Gastroesophageal sphincter (tissue), 4 donors: ENCODE results near the gene PLXNB1. TPM values are rescaled to one million over a fixed set of nuclear protein-coding genes. Genes with fewer than 3 reads are reported as not detected.

ENCODE experiments used
- ATAC-seq: fragments of 150-250 bp; one replicate; pipeline ENCODE4 v1.9.1; 2016; ENCODE audit warnings: mild to moderate bottlenecking, moderate library complexity
- H3K27ac ChIP-seq, 4 donors: fragments of 200-600 bp; sonication (generic) in 3 of 4; 1 replicate in 3 of 4; 2 replicates in 1 of 4; pipeline ENCODE4 v1.5.1; 2016 to 2019
- H3K27me3 ChIP-seq: fragments of 200-600 bp; sonication (generic); one replicate; pipeline ENCODE4 v1.5.1; 2019
- H3K36me3 ChIP-seq, 2 donors: fragments of 200-600 bp; sonication (generic); one replicate each; pipeline ENCODE4 v1.5.1; 2019; ENCODE audit warnings: control low read depth in 1 of 2
- H3K4me1 ChIP-seq, 3 donors: fragments of 200-600 bp; sonication (generic); 1 replicate in 2 of 3; 2 replicates in 1 of 3; pipeline ENCODE4 v1.5.1; 2016 to 2019; ENCODE audit warnings: control low read depth in 2 of 3
- H3K4me3 ChIP-seq, 2 donors: fragments of 200-600 bp; sonication (generic); one replicate each; pipeline ENCODE4 v1.5.1; 2019; ENCODE audit warnings: mild to moderate bottlenecking in 1 of 2, moderate library complexity in 1 of 2
- H3K9me3 ChIP-seq, 3 donors: fragments of 200-600 bp; sonication (generic); one replicate each; pipeline ENCODE4 v1.5.1; 2017 to 2019; ENCODE audit warnings: control low read depth in 2 of 3
- CTCF ChIP-seq, 4 experiments: fragments of 200-600 bp in 2 of 4; fragments of 450-650 bp in 2 of 4; sonication (generic) in 1 of 4; IDR thresholded peaks; one replicate each; pipeline ENCODE4 v1.5.1; 2017 to 2019; ENCODE audit warnings: antibody characterized with exemption in 4 of 4, mild to moderate bottlenecking in 2 of 4, moderate library complexity in 2 of 4
- EP300 ChIP-seq: sonication (generic); formaldehyde crosslinking; IDR thresholded peaks from one replicate; pipeline ENCODE4 v1.6.1; 2017; ENCODE audit warnings: antibody characterized with exemption, mild to moderate bottlenecking
- POLR2A ChIP-seq, 2 donors: fragments of 450-650 bp; IDR thresholded peaks; one replicate each; pipeline ENCODE4 v1.6.1; 2017; ENCODE audit warnings: antibody characterized with exemption in 2 of 2, mild to moderate bottlenecking in 2 of 2, moderate library complexity in 1 of 2
- POLR2AphosphoS5 ChIP-seq: sonication (generic); formaldehyde crosslinking; IDR thresholded peaks from one replicate; pipeline ENCODE4 v1.6.1; 2017; ENCODE audit warnings: antibody characterized with exemption
- WGBS, 2 donors: methylation state at CpG; one replicate each; pipeline ENCODE4 v1.1.5; 2018; ENCODE audit warnings: low coverage in 1 of 2; 5-methylcytosine and 5-hydroxymethylcytosine counted together
- total RNA-seq, 4 donors: library from RNA; depleted of rRNA; stranded (reverse); fragments of >200 nt; gene quantifications; one replicate each; pipeline ENCODE4 v1.1.0, GENCODE V29; 2016

Gene PLXNB1
- total RNA-seq, 4 donors from 2014 or later = 125 to 186 (median 147) TPM

- peaks cover 0 to 19% of the 10 kb centered on the region in 2 donors for H3K36me3 ChIP-seq
- no peak overlapping the region for H3K27ac ChIP-seq
- no peaks in the 10 kb centered on the region for H3K9me3 ChIP-seq
- H3K4me1 ChIP-seq = peaks cover 2 to 72% (median 35%) of the 10 kb centered on the region in 3 donors
- TF ChIP-seq POLR2AphosphoS5 = no peak
- no peak for TF ChIP-seq CTCF (IDR thresholded peaks at IDR 0.05)
- TF ChIP-seq POLR2A (IDR thresholded peaks at IDR 0.05) = no peak
- TF ChIP-seq EP300 = no peak
- WGBS, 2 donors = 76 to 86% methylated on average over 4 of the region's 4 CpGs
- no peak overlapping the region for H3K4me3 ChIP-seq
- no peak for ATAC-seq
- no peaks in the 10 kb centered on the region for H3K27me3 ChIP-seq
Measured at GRCh38 chr3:48437812-48438211, 7.9 kb upstream of the PLXNB1 start.

- peak overlapping the region in 2 of 4 donors; percentile 98 to 99 for H3K27ac ChIP-seq
- no peaks in the 10 kb centered on the region for H3K27me3 ChIP-seq
- TF ChIP-seq EP300 (no peak), CTCF (IDR thresholded peaks at IDR 0.05) (no peak), POLR2A (IDR thresholded peaks at IDR 0.05) (no peak), POLR2AphosphoS5 (no peak)
- H3K4me1 ChIP-seq = peaks cover 2 to 68% (median 34%) of the 10 kb centered on the region in 3 donors
- 70 to 78% methylated on average over 7 of the region's 7 CpGs for WGBS, 2 donors
- no peak overlapping the region for H3K4me3 ChIP-seq
- peaks cover 0 to 18% of the 10 kb centered on the region in 2 donors for H3K36me3 ChIP-seq
- ATAC-seq = no peak
- H3K9me3 ChIP-seq = no peaks in the 10 kb centered on the region
Measured at GRCh38 chr3:48436855-48437254, 7.0 kb upstream of the PLXNB1 start.

GRCh38 chr3:48436477-48436787, 6.5 kb upstream of the PLXNB1 start:
- peak overlapping the region in 3 of 4 donors; percentile 59 to 99 (median 98) for H3K27ac ChIP-seq
- H3K4me3 ChIP-seq = no peak overlapping the region
- H3K4me1 ChIP-seq = peaks cover 2 to 64% (median 29%) of the 10 kb centered on the region in 3 donors
- H3K36me3 ChIP-seq = peaks cover 0 to 17% of the 10 kb centered on the region in 2 donors
- no peak for TF ChIP-seq EP300
- no peak for TF ChIP-seq CTCF (IDR thresholded peaks at IDR 0.05)
- no peak for TF ChIP-seq POLR2A (IDR thresholded peaks at IDR 0.05)
- TF ChIP-seq POLR2AphosphoS5 = no peak
- 50% methylated on average over 1 of the region's 1 CpG for WGBS, 2 donors
- no peak for ATAC-seq
- no peaks in the 10 kb centered on the region for H3K27me3 ChIP-seq
- no peaks in the 10 kb centered on the region for H3K9me3 ChIP-seq

DNA sequence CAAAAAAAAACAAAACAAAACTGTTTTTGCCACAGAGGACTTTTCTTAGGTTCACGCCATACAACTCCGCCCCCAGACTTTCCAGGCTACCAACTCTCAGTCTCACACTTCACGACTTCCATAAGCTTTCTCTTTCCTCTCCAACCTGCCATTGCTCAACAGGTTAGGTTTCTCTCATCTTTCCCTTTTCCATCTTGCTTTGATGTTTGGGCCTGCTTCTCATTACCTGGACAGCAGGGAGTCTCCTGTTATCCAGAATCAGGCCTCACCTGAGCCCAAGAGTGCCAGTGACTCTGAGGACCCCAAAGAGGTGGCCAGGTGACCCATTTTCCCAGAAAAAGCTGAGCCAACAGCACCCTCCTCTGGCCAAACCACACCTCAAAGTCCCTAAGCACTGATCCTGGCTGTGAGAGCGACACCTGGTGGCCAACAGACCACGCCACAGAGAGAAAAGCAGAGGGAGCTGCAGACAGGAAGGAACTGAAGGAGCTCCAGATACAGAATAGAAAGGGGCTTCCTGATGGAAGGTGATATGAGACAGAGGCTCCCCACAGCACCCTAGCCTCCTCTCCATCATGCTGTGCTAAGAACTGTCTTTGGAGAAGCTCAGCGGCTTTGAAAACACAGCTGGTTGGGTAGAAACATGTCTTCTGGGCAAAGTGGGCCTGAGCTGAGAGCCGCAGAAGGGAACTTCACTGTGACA, 6.0 kb upstream of the PLXNB1 start:
- 36 to 48% methylated on average over 3 to 4 of the region's 7 CpGs for WGBS, 2 donors
- Histone ChIP-seq H3K36me3 (peaks cover 0 to 13% of the 10 kb centered on the region in 2 donors), H3K27me3 (no peaks in the 10 kb centered on the region), H3K27ac (peak overlapping the region; percentile 69 to 99 (median 92)), H3K9me3 (no peaks in the 10 kb centered on the region), H3K4me3 (no peak overlapping the region), H3K4me1 (peaks cover 2 to 60% (median 24%) of the 10 kb centered on the region in 3 donors)
- peak; percentile 49 for ATAC-seq
- TF ChIP-seq CTCF (IDR thresholded peaks at IDR 0.05) = peak in 3 of 4 experiments; percentile 98 to 99 (median 99)
- no peak for TF ChIP-seq EP300
- no peak for TF ChIP-seq POLR2A (IDR thresholded peaks at IDR 0.05)
- TF ChIP-seq POLR2AphosphoS5 = peak; percentile 19

GRCh38 chr3:48435223-48435595, 5.3 kb upstream of the PLXNB1 start:
- H3K36me3 ChIP-seq = peaks cover 0 to 13% of the 10 kb centered on the region in 2 donors
- H3K4me1 ChIP-seq = peaks cover 6 to 63% (median 29%) of the 10 kb centered on the region in 3 donors
- no peaks in the 10 kb centered on the region for H3K9me3 ChIP-seq
- H3K27ac ChIP-seq = peak overlapping the region; percentile 69 to 99 (median 92)
- TF ChIP-seq POLR2AphosphoS5 (no peak), CTCF (IDR thresholded peaks at IDR 0.05) (no peak), POLR2A (IDR thresholded peaks at IDR 0.05) (no peak), EP300 (no peak)
- H3K4me3 ChIP-seq = no peak overlapping the region
- WGBS, 2 donors = 38 to 96% methylated on average over 1 to 4 of the region's 4 CpGs
- H3K27me3 ChIP-seq = no peaks in the 10 kb centered on the region
- no peak for ATAC-seq
